Left ventricle myocardium inferior (tissue), 1 donor: ENCODE data around the gene RRBP1. TPM values are rescaled to one million over a fixed set of nuclear protein-coding genes. Genes with fewer than 3 reads are reported as not detected.
A peak's percentile ranks its signal among the peaks of the same experiment; 100 is the strongest.

Experiments
- DNase-seq: peaks from one replicate; pipeline ENCODE4 v3.0.0-alpha.2; 2020
- H3K27ac ChIP-seq: fragments of 200-600 bp; replicated peaks from 2 replicates; pipeline ENCODE4 v1.8.0; 2021
- H3K27me3 ChIP-seq: fragments of 200-600 bp; 2 replicates; pipeline ENCODE4 v1.8.0; 2021; ENCODE audit warnings: low read depth
- H3K36me3 ChIP-seq: fragments of 200-600 bp; 2 replicates; pipeline ENCODE4 v1.8.0; 2021
- H3K4me1 ChIP-seq: fragments of 200-600 bp; 2 replicates; pipeline ENCODE4 v1.8.0; 2021
- H3K4me3 ChIP-seq: fragments of 200-600 bp; 2 replicates; pipeline ENCODE4 v1.8.0; 2021; ENCODE audit warnings: mild to moderate bottlenecking, moderate library complexity
- H3K9me3 ChIP-seq: fragments of 200-600 bp; replicated peaks from 2 replicates; pipeline ENCODE4 v1.8.0; 2021
- intact Hi-C: fragments of 100-400 bp; cut with micrococcal nuclease; formaldehyde crosslinking; loops from one replicate; pipeline ENCODE4 v1.11.0; 2022
- total RNA-seq: library from RNA; stranded (reverse); fragmentation: NEBNext Ultra II Directional; extraction: Animal tissue kit (Norgen Biotek cat#: 25700); gene quantifications from one replicate; pipeline ENCODE4 v1.2.1, GENCODE V29; 2021
- TF ChIP-seq, protein P1 (sequence below): fragments of 200-600 bp; IDR thresholded peaks from 2 replicates; pipeline ENCODE4 v1.8.0; 2021; ENCODE audit warnings: antibody characterized with exemption, mild to moderate bottlenecking, borderline replicate concordance
- donor health status: DM: no; HTN: yes; CAD: no; lungs with severe emphysema.

Gene RRBP1
- total RNA-seq, 1 donor from 2014 or later: 31.3 TPM

GRCh38 chr20:17589161-17589834 is 92.7 kb downstream of the RRBP1 start:
- DNase-seq: no peak
- intact Hi-C loops: no loop called here
- TF ChIP-seq, protein P1, sequence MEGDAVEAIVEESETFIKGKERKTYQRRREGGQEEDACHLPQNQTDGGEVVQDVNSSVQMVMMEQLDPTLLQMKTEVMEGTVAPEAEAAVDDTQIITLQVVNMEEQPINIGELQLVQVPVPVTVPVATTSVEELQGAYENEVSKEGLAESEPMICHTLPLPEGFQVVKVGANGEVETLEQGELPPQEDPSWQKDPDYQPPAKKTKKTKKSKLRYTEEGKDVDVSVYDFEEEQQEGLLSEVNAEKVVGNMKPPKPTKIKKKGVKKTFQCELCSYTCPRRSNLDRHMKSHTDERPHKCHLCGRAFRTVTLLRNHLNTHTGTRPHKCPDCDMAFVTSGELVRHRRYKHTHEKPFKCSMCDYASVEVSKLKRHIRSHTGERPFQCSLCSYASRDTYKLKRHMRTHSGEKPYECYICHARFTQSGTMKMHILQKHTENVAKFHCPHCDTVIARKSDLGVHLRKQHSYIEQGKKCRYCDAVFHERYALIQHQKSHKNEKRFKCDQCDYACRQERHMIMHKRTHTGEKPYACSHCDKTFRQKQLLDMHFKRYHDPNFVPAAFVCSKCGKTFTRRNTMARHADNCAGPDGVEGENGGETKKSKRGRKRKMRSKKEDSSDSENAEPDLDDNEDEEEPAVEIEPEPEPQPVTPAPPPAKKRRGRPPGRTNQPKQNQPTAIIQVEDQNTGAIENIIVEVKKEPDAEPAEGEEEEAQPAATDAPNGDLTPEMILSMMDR: no peak
- no peaks in the 10 kb centered on the region for H3K27me3 ChIP-seq
- peaks cover 5% of the 10 kb centered on the region for H3K36me3 ChIP-seq
- H3K4me1 ChIP-seq: peaks cover 100% of the 10 kb centered on the region
- H3K27ac ChIP-seq: peak overlapping the region; percentile 65
- H3K9me3 ChIP-seq: no peaks in the 10 kb centered on the region
- H3K4me3 ChIP-seq: peak overlapping the region; percentile 23

DNA sequence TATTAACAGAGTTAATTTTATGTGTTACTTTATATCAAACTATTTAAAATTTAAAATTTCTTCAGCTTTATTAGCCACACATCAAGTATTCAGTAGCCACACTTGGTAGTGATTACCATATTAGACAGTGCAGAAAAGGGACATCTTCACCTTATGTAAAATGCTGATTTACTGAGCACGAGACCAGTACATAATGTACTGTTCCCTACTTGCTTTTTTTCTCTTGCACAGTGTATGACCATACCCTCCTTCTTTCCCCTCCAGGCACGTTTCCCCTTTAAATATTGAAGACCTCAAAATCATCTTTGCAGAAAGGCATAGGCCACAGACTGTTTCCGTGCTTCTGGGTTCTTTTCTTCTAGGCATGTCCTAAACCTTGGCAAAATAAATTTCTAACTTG is 94.2 kb downstream of the RRBP1 start:
- Histone ChIP-seq H3K9me3 (no peaks in the 10 kb centered on the region), H3K36me3 (peaks cover 5% of the 10 kb centered on the region), H3K27ac (peak overlapping the region; percentile 65), H3K27me3 (no peaks in the 10 kb centered on the region), H3K4me3 (no peak overlapping the region), H3K4me1 (peaks cover 96% of the 10 kb centered on the region)
- no peak for DNase-seq
- intact Hi-C loops: no loop called here
- TF ChIP-seq, protein P1: no peak

DNA sequence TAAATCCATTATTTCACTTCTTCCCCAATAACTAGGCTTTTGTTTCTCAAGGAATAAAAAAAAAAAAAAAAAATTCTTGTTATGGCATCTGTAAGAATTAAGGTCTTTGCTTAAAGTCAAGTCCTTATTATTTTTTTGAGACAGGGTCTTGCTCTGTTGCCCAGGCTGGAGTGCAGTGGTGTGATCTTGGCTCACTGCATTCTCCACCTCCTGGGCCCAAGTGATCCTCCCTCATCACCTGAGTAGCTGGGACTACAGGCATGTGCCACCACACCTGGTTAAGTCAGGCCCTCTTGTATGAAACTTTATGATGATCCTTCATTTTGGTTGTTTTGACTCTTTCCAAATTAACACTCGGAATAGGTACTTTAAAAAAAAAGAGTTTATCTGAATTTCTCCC is 94.9 kb downstream of the RRBP1 start:
- Histone ChIP-seq H3K9me3 (no peaks in the 10 kb centered on the region), H3K27me3 (no peaks in the 10 kb centered on the region), H3K4me1 (peaks cover 96% of the 10 kb centered on the region), H3K27ac (peak overlapping the region; percentile 65), H3K4me3 (no peak overlapping the region), H3K36me3 (peaks cover 5% of the 10 kb centered on the region)
- TF ChIP-seq, protein P1: no peak
- DNase-seq: no peak
- intact Hi-C loops: no loop called here

DNA sequence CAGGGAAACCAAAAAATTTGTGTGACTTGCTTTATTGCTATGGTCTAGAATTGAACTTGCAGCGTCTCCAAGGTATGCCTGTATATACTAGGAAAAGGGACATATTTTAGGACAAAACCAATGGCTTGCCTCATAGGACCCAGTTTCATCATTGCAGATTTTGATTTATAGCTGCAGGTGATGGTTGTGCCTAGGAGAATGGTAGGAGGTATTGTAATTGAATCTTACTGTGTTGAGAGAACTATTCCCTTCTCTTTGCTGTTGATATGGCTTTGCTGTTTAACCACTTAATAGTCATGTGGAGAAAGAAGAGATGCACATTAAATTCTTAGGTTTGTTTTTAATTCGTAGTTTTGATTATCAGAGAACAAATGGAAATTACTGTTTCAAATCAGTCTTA is 95.8 kb downstream of the RRBP1 start:
- TF ChIP-seq, protein P1: no peak
- H3K27me3 ChIP-seq: no peaks in the 10 kb centered on the region
- H3K4me1 ChIP-seq: peaks cover 93% of the 10 kb centered on the region
- no peak for DNase-seq
- no peaks in the 10 kb centered on the region for H3K9me3 ChIP-seq
- H3K36me3 ChIP-seq: no peaks in the 10 kb centered on the region
- H3K27ac ChIP-seq: no peak overlapping the region
- intact Hi-C loops: no loop called here
- no peak overlapping the region for H3K4me3 ChIP-seq

DNA sequence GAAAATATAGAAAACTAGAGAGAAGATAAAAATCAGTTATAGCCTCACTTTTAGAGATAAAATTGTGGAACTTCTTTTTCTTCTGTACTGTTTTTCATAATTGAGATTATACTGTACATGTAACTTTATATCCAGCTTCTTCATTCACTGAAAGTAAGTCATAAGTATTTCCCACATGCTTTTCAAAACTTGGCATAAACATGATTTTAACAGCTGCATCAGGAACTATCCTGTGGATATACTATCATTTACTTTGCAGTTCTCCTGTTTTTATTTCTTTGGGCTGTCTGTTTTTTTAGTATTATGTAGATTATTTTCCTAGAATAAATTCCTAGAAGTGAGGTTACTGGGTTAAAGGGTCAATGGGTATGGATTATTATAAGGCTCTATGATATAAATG is 97.4 kb downstream of the RRBP1 start:
- intact Hi-C loops: no loop called here
- no peaks in the 10 kb centered on the region for H3K27me3 ChIP-seq
- peaks cover 93% of the 10 kb centered on the region for H3K4me1 ChIP-seq
- H3K4me3 ChIP-seq: no peak overlapping the region
- no peak for DNase-seq
- H3K27ac ChIP-seq: no peak overlapping the region
- H3K36me3 ChIP-seq: no peaks in the 10 kb centered on the region
- H3K9me3 ChIP-seq: no peaks in the 10 kb centered on the region
- TF ChIP-seq, protein P1: no peak
